ENCODE data around the gene GSK3B.
A peak's percentile ranks its signal among the peaks of the same experiment; 100 is the strongest.
"Not testable (repeated sequence)": the region's sequence is repeated elsewhere in the genome, so short reads cannot be mapped to it uniquely, and the experiment has no call there.

The GSK3B gene

DNA sequence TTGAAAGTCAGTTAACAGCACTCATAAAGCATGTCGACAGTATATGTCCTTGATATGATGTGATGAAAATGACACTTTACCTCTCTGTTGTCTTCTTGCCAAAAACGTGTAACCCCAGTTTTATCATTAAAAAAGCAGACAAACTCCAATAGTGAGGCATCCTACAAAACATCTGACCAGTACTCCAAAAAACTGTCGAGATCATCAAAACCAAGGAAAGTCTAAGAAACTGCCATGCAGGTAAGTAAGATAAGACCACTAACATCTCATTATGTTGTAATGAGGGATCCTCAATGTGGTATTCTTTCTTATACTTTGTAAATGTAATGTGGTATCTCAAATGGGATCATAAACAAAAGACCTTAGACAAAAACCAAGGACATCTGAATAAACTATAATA lies 160.0 kb downstream of the GSK3B start:
- no peak for DNase-seq (ENCODE audit: low spot score)

DNA sequence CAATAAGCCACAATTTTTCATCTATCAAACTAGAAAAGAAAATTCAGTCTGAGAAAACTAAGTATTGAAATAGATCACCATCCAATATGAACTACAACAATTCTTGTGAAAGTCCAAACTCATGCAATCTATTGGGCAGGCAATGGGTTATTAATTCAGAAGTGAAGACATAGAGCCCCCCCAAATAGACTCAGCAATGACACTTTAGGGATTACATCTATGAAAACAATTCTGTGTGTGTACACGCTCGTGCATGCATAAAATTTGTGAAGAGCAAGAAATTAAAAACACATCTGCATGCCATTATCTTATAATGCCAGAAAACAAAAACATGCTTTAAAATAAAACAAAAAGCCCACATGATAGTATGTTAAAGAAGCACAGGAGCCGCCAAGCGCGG lies 161.0 kb downstream of the GSK3B start:
- no peak for DNase-seq (ENCODE audit: low spot score)

DNA sequence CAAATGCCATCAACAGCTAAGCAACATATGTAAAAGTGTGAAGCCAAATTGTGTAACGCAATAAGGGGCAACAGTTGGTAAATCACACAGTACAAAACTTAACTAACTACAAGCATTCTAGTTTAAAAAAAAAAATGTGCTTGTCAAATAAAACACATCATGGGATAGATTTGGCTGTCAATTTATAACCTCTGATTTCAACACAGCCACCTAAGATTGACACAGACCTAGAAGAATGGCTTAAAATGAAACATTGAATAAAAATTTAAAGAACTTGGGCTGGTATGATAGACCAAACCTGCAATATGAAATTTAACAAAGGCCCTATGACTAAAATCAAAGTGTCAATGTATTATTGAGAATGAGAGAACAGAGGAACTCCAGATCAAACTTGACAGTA lies 164.0 kb downstream of the GSK3B start:
- DNase-seq (ENCODE audit: low spot score): no peak

DNA sequence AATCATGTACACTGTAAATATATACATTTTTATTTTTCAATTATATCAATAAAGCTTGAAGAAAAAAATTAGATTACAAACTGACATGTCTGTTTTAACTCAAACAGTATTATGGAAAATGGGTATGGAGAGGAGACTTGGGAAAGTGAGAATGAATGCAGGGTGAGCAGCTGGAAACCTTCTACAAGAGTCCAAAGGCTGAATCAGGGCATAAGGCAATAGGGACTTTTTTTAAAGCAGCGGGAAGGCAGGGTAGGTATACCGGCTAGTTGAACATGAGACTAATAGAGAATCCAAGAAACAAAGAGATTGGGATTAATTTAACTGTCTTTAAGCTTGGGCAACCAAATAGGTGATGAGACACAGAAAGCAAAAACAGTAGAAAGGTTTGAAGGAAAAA lies 167.1 kb downstream of the GSK3B start:
- no peak for DNase-seq (ENCODE audit: low spot score)

DNA sequence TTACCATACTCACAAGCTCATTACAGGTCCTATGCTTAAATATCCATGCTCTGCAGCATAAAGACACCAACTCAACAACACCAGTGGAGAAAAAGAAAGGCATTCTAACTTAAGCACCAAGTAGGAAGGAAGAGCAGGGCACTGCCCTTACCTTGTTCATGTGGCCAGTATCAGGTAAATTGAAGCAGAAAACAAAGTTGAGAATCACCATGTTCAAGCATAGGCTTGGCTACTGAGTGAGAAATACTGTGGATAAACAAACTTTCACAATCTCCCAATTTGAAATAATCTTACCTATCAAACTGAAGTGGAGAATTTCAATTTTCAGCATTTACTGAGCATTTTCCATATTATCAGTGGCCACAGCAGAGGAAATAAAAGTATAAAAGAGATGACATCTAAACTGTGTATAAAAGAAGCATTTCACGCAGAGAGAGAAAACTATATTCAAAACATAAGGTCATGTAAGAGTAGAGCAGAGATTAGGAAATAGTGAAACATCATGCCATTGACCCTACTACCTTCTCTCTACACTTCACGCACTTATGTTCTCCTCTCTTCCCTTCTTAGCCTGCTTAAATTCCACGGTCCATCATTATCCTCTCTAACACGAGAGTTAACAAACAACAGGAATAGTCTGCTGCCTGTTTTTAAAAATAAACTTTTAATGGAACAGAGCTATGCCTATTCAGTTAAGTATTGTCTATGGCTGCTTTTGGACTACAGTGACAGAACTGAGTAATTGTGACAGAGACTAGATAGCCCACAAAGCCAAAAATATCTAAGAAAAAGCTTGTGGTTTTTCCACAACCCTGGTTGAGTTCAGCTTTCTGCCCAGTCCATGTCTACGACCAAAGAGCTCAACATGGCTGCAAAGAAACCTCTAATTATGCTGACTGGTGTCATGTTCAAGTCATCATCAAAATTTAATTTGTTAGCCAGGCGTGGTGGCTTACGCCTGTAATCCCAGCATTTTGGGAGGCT lies 169.8 kb downstream of the GSK3B start:
- no peak for DNase-seq (ENCODE audit: low spot score)

DNA sequence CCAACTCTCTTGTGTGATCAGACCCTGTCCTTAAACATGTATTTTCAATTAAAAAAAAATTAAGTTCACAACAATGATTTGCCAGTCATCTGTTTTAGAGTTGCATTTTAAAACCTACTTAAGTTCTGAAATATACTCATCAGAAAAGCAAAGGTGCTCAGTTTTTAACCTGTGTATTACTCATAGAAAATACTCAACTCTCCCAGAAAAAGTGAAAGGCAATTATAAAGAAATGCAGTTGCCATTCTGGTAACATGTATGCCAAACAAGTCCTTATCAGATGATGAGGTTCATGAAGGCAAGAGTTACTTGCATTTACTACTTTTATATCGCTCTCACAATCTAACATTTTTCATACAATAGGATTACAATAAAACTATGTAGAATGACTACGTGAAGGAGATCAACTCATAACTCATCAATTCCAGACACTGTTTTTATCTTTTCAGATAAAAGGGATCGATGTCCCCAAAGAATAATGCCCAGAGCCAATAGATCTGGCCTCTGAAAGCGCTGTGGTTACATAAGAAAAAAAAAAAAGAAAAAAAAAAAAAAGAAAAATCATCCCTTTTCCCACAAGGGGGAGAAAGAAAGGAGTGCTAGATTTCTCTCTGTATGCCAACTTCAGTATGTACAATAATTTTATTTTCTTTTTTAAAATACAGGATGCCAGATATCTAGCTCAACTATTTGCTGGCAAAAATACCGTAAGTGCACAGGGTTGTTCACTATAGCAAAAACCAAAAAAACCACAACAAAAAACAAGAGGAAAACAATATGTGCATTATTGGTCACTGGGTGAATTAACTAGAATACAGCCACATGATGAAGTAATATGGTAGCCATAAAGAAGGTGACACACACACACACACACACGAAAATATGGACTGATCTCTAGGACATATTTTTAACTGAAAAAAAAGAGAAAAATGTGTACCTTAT lies 175.0 kb downstream of the GSK3B start:
- no peak for DNase-seq (ENCODE audit: low spot score)

DNA sequence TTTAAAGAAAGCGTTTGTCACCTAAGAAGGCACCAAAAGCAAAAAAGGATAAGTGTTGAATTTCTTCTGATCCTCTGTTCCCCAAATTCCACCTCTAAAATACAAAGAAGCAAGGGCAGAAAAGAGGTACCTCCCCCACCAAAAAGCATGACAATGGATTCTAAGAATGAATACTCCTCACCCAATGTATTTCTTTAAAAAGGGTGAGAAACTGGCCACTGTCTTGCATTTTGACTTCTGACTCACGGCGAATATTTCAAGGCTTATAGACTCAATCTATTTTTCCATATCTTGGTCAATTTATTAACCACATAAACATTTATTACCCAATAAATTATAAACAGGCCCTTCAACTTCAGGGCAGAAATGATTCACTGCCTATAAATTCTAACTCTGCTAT lies 181.2 kb downstream of the GSK3B start:
- DNase-seq (ENCODE audit: low spot score): no peak

DNA sequence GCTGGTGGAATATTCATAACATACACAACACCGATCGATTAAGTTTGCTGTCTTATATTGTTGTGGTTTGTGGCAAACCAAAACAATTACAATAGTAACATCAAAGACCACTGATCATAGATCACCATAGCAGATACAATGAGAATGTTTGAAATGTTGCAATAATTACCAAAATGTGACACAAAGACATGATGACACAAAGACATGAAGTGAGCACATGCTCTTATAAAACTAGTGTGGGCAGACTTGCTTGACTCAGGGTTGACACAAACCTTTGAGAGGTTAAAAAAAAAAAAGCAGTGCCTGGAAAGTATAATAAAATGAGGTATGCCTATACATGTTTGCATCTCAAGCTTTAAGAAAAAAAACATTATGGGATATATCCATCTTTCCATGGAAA lies 182.0 kb downstream of the GSK3B start:
- DNase-seq (ENCODE audit: low spot score): no peak

DNA sequence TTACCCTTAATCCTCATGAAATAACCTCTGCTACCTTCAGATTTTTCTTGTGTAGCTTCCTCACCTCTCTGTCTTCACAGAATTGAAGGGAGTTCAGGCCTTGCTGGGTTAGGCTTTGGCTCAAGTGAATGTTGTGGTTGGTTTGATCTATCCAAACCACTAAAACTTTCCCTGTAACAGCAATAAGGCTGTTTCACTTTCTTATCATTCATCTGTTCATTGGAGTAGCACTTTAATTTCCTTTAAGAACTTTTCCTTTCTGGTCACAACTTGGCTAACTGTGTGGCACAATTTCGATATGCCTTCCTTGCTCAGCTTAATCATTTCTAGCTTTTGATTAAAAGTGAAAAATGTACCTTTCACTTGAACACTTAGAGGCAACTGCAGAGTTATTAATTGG lies 182.5 kb downstream of the GSK3B start:
- no peak for DNase-seq (ENCODE audit: low spot score)

DNA sequence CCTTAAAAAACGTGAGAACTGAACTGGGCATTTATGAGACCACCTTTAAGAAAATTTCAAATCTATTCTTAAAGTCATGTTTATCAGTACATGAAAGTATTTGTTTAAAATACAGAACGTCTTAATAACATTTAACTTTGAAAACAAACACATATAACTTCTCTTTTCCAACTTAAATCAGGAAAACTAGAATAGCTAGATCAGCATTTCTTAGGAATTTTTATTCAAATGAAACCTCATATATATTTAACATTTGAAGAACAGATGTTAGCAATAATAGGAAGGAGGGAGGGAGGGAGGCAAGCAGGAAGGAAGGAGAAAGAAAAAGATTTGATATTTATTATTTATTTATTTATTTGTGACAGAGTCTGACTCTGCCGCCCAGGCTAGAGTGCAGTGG lies 192.2 kb downstream of the GSK3B start:
- no peak for DNase-seq (ENCODE audit: low spot score)

DNA sequence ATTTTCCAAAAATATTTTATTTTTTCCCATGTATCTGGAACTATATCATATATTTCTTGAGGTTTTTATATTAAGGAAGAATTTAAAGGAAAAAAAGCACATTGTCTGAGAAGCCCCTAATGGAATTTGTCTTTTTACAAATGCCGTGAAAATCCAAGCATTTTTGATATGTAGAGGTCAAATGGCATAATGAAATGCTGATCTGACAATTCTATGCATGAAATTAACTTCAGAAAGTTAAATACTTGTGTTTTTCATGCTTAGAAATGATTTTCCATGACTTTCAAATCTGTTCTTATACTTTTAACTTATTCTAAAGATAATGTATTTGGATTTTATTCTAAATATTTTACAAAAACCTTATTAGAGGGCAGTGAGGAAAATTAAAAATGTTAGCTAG lies 193.1 kb downstream of the GSK3B start:
- no peak for DNase-seq (ENCODE audit: low spot score)

DNA sequence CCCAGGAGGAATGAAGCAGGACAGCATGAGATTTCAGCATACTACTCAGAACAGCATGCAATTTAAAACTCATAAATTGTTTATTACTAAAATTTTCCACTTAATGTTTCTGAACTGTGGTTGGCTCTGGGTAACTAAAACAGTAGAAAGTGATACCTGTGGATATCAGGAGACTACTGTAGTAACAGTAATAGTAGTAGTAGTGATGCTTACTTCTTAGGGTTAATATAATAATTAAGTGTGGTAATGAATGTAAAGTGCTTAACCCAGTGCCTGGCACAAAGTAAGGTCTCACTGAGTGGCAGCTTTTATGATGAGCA lies 195.1 kb downstream of the GSK3B start:
- no peak for DNase-seq (ENCODE audit: low spot score)

DNA sequence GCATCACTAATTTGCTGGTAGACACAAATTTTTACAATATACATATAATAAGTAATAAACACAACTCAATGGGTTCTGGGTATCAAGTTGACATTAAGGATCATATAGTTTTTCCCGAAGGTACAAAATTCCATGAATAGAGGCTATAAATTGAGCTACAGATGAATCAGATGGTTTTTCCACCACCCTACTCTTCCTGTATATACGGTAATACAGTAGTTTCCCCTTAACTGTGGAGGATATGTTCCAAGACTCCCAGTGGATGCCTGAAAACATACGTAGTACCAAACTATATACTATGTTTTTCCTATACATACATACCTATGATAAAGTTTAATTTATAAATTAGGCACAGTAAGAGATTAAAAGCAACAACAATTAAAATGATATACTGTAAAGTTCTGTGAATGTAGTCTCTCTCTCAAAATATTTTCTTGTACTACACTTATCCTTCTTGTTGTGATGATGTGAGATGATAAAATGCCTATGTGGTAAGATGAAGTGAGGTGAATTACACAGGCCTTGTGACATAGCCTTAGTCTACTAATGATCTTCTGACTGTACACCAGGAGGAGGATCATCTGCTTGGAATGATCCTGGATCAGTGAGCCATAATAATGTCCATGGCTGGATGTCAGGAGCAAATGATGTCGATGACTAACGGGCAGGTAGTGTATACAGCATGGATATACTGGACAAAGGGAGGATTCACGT lies 195.6 kb downstream of the GSK3B start:
- DNase-seq (ENCODE audit: low spot score): no peak

DNA sequence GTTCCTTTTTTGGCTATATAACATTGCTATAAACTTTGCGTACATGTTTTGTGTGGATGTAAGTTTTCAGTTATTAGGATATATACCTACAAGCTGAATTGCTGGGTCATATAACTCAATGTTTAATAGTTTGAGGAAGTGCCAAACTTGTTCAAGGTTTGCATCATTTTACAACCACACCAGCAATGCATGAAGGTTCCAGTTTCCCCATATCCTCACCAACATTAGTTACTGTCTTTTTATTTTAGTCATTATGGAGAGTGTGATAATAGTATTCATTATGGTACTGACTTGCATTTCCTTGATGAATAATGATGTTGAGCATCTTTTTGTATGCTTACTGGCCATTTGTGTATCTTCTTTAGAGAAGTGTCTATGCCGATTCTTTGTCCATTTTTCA lies 200.1 kb downstream of the GSK3B start:
- no peak for DNase-seq (ENCODE audit: low spot score)

DNA sequence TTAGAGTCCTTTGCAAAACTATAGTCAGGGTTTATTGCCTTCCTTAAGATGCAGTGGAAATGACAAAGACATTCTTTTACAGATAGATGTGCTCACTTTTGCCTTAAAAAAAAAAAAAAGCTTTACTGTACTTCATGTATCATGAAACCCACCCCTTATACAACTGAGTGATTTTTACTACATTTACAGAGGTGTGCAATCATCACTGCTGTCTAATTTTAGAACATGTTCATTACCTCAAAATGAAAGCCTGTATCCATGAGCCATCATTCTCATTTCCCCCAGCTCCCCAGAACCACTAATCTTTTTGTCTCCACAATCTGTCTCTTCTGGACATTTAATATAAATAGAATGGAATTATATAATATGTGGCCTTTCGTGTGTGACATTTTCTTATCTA lies 200.5 kb downstream of the GSK3B start:
- no peak for DNase-seq (ENCODE audit: low spot score)

DNA sequence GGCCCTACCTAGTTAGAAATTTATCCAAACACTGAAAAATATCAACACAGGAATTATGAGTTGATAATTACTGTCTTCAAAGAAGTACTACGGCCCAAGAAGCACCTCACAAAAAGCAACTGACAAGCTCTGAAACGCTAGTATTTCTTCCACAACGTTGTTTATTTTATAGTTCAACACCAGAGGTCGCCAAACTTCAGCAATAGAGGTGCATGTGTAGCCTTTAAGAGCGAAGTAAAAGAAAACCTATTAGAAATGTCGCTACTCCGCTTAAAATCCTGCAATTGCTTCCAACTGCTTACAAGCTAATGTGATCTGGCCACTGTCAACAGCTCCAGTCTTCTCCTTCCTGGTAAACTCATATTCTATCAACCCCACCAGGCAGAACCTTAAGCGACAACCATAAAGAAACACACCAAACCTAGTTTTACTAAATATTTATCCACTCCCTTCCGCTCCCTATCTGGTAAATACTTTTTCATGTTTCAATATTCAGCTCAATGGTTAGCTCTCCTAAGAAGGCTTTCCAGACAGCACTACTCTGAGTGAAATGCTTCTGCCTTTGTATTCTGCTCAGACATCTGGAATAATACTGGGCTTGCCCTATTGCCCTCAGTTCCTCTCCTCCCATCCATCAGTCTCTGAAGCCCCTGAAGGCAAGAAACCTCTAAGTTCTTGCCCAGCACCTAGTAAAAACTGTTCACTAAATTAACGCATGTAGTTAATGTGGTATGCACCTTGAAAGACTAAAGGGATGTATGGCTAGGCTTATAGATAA lies 202.1 kb downstream of the GSK3B start:
- peak; percentile 77 for DNase-seq (ENCODE audit: low spot score)

DNA sequence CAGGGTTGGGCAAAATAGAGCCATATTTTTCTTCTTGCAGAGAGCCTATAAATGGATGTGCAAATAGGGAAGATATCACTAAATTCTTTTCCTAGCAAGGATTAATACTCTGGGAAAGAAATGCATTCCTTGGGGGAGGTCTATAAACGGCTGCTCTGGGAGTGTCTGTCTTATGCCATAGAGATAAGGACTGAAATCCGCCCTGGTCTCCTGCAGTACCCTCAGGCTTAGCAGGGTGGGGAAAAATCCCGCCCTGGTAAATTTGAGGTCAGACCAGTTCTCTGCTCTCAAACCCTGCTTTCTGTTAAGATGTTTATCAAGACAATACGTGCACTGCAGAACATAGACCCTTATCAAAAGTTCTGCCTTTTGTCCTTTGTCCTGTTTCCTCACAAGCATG lies 205.6 kb downstream of the GSK3B start:
- DNase-seq (ENCODE audit: low spot score): not testable (repeated sequence)

DNA sequence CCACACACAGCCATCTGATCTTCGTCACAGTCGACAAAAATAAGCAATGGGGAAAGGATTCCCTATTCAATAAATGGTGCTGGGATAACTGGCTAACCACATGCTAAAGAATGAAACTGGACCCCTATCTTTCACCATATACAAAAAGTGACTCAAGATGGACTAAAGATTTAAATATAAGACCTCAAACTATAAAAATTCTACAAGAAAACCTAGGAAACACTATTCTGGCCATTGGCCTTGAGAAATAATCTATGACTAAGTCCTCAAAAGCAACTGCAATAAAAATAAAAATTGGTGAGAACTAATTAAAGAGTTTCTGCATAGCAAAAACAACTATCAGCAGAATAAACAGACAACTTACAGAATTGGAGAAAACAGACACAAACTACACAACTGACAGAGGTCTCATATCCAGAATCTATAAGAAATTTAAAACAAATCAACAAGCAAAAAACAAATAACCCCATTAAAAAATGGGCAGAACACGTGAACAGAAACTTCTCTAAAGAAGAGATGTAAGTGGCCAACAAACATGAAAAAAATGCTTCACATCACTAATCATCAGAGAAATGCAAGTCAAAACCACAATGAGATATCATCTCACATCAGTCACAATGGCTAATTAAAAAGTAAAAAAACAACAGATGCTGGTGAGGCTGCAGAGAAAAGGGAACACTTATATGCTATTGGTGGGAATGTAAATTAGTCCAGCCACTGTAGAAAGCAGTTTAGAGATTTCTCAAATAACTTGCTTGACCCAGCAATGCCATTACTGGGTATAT lies 208.3 kb downstream of the GSK3B start:
- no peak for DNase-seq (ENCODE audit: low spot score)

DNA sequence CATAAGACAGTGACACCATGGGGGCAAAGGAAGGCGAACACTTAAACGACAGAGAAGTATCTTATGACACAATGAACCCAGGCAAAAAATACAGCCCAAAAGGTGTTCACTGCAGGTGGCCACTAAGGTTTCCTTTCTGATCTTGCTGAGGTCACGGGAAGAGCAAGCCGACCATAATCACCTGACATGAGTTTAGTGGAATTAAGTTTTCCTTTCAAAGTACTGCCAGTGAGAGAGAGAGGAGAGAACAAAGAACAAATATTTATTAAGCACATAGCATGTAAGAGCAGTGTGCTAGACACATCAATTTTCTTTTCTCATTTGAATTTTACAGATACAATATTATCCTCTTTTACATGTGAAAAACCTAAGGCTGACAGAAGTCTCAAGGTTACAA lies 210.1 kb downstream of the GSK3B start:
- DNase-seq (ENCODE audit: low spot score): no peak

DNA sequence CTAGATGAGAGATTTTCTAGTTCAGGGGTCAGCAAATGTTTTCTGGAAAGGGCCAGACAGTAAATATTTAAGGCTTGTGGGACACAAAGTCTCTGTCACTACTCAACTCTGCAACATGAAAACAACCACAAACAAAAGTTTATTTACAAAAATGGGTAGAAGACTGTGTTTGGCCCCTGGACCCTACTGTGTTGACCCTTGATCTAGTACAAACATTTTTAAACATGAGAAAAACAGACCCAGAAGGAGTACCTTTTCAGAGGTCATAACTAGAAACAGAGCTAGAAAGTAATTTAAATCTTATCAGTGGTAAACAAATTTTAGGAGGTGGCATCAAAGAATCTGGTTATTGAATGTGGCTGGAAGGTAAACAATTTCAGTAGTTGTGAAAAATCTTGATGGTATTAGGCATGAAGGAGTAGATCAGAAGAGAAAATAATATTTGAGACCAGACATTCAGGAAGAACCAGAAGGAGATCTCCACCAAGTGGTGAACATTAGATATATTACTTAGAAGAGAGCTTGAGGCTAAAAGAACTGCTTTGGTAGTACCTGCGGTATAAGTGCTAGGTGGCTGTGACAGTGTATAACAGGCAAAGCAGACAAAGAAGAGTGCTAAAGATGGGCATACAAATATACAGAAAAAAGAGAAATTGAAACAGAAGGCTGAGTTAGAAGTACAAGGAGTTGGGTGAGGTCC lies 210.6 kb downstream of the GSK3B start:
- DNase-seq (ENCODE audit: low spot score): no peak
